HuH-7 (cell line): ENCODE results near the gene DOC2A.
"Not testable (repeated sequence)": the region's sequence is repeated elsewhere in the genome, so short reads cannot be mapped to it uniquely, and the experiment has no call there.

ENCODE experiments used
- DNase-seq: peaks from one replicate; pipeline ENCODE4 v3.0.0; 2011; ENCODE audit warnings: low spot score

The DOC2A gene

GRCh38 chr16:30027588-30028437, 17.0 kb upstream of the DOC2A start:
- DNase-seq: no peak

- no peak for DNase-seq
Measured at GRCh38 chr16:30026449-30026848, 15.6 kb upstream of the DOC2A start.

- no peak for DNase-seq
Measured at GRCh38 chr16:30025574-30025973, 14.7 kb upstream of the DOC2A start.

GRCh38 chr16:30025156-30025555, 14.3 kb upstream of the DOC2A start:
- no peak for DNase-seq

- no peak for DNase-seq
Measured at GRCh38 chr16:30024451-30024850, 13.6 kb upstream of the DOC2A start.

GRCh38 chr16:30023586-30023985, 12.8 kb upstream of the DOC2A start:
- DNase-seq: no peak

GRCh38 chr16:30022887-30023286, 12.1 kb upstream of the DOC2A start, which contains the start of gene C16orf92:
Gene C16orf92 (plus strand): TSS chr16:30023198. CDS start chr16:30023341, 143 bp downstream.
- no peak for DNase-seq

- no peak for DNase-seq
Measured at GRCh38 chr16:30018731-30019158, 7.9 kb upstream of the DOC2A start.

- DNase-seq: not testable (repeated sequence)
Measured at GRCh38 chr16:30017937-30018336, 7.1 kb upstream of the DOC2A start.

- no peak for DNase-seq
Measured at GRCh38 chr16:30017277-30017656, 6.4 kb upstream of the DOC2A start.

GRCh38 chr16:30016555-30017276, 5.9 kb upstream of the DOC2A start:
- DNase-seq: no peak

- DNase-seq: not testable (repeated sequence)
Measured at GRCh38 chr16:30015450-30015849, 4.6 kb upstream of the DOC2A start.

- not testable (repeated sequence) for DNase-seq
Measured at GRCh38 chr16:30012598-30012997, 1.8 kb upstream of the DOC2A start.

- DNase-seq: no peak
Measured at GRCh38 chr16:30011714-30012504, 1.1 kb upstream of the DOC2A start.

GRCh38 chr16:30009990-30010843, 610 bp downstream of the DOC2A start:
- DNase-seq: no peak

- no peak for DNase-seq
Measured at GRCh38 chr16:30009085-30009862, 1.6 kb downstream of the DOC2A start.

GRCh38 chr16:30007378-30007895, 3.4 kb downstream of the DOC2A start:
- DNase-seq: no peak

GRCh38 chr16:30006659-30007377, 4.0 kb downstream of the DOC2A start:
- no peak for DNase-seq

- no peak for DNase-seq
Measured at GRCh38 chr16:30006095-30006473, 4.7 kb downstream of the DOC2A start.
